Measurements from ENCODE around the gene FZD7.

- TF ChIP-seq CTCF (IDR thresholded peaks at IDR 0.05), result no peak
- TF ChIP-seq POLR2A (IDR thresholded peaks at IDR 0.05), result no peak
Observed at GRCh38 chr2:201986463-201986735, 47.3 kb upstream of the FZD7 start.
